SU-DHL-6 (cell line): ENCODE results near the gene MRPL38.

Source experiments
- CTCF ChIP-seq: fragments of 200-600 bp; sonication (generic); IDR thresholded peaks from one replicate; pipeline ENCODE4 v1.5.1; 2017; ENCODE audit warnings: antibody characterized with exemption, mild to moderate bottlenecking, low read length, moderate library complexity; ENCODE audit not compliant: insufficient read depth, poor library complexity, severe bottlenecking
- EZH2phosphoT487 ChIP-seq: fragments of 200-600 bp; sonication (generic), shearing (Covaris generic); conservative IDR thresholded peaks from 2 replicates; pipeline ENCODE4 v1.6.1; 2018; ENCODE audit warnings: mild to moderate bottlenecking, antibody characterized with exemption, low read length, moderate library complexity, mixed read lengths

DNA sequence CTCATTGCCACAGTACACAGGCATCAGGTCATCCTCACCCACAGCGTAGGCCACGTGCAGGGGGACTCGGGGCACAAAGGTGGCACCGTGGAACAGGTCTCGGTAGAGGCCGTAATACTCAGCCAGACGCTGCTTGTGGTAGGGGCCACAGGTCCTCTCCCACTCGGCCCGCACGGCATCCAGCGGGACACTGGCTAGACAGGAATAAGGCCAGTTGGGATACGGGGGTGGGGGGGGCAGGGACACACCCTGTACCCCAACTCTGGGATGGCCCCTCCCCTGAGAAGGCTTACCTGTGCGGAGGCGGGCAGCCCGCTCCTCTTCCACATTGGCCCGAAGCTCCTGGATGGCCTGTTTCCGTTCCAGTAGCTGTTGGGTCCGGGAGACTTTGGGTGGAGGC lies 3.0 kb downstream of the MRPL38 start:
- TF ChIP-seq CTCF (no peak), EZH2phosphoT487 (no peak)
